Bronchial epithelial cell (primary cell): ENCODE data around the gene VAMP3. TPM values are rescaled to one million over a fixed set of nuclear protein-coding genes. Genes with fewer than 3 reads are reported as not detected.

Experiments used
- DNase-seq: peaks from one replicate; pipeline ENCODE4 v3.0.0-alpha.2; 2010; ENCODE audit warnings: low read depth
- FAIRE-seq: peaks from 2 replicates; lab custom pipeline; 2011; peaks lifted over from hg19 to GRCh38; lab: Jason Lieb, UNC
- H3K27me3 ChIP-seq: 2 replicates; pipeline ENCODE4 v1.5.1; 2011; ENCODE audit warnings: low read length; ENCODE audit not compliant: control insufficient read depth, insufficient read depth
- H3K36me3 ChIP-seq: 2 replicates; pipeline ENCODE4 v1.5.1; 2011; ENCODE audit warnings: low read length; ENCODE audit not compliant: control insufficient read depth, insufficient read depth
- H3K4me3 ChIP-seq: 2 replicates; pipeline ENCODE4 v1.5.1; 2011; ENCODE audit warnings: mild to moderate bottlenecking, low read depth, low read length, control low read depth
- CTCF ChIP-seq: IDR thresholded peaks from 2 replicates; pipeline ENCODE4 v1.5.1; 2011; ENCODE audit warnings: mild to moderate bottlenecking, moderate library complexity, low read length, control low read depth, inconsistent platforms; ENCODE audit not compliant: insufficient read depth, severe bottlenecking
- total RNA-seq: library from RNA; depleted of rRNA; stranded (reverse); fragments of >200 nt; gene quantifications from 2 replicates; pipeline ENCODE4 v1.2.1, GENCODE V29; 2014

The VAMP3 gene
- total RNA-seq, 1 donor from 2014 or later = 51.3 TPM

DNA sequence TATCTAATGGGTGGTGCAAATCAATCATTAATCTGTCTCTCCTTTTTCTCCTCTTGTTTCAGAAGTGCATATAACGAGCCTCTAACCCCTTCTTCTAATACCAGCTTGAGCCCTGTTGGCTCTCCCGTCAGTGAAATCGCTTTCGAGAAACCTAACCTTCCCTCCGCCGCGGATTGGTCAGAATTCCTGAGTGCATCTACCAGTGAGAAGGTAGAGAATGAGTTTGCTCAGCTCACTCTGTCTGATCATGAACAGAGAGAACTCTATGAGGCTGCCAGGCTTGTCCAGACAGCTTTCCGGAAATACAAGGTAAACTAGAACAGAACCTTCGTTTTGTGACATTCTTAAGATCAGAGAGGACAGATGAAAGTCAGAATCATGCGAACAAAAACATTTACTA lies 25.3 kb upstream of the VAMP3 start:
- H3K4me3 ChIP-seq = peak overlapping the region; percentile 8
- H3K27me3 ChIP-seq = no peaks in the 10 kb centered on the region
- H3K36me3 ChIP-seq = no peaks in the 10 kb centered on the region
- no peak for TF ChIP-seq CTCF
- DNase-seq (peak; percentile 93), FAIRE-seq (peak; percentile 83)

DNA sequence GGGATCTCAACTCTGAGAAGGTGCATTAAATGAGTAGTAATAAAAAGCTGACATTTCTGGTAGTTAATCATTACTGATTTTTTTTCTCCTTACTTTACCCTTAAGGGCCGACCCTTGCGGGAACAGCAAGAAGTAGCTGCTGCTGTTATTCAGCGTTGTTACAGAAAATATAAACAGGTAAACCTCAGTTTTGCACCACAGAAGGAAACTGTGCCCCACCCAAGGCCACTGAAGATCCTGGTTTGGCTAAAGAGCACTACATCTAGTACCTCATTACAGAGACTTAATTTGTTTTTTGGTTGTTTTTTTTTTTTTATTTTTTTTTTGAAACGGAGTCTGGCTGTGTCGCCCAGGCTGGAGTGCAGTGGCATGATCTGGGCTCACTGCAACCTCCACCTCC lies 23.5 kb upstream of the VAMP3 start:
- no peak for DNase-seq
- TF ChIP-seq CTCF = no peak
- FAIRE-seq = no peak
- Histone ChIP-seq H3K36me3 (no peaks in the 10 kb centered on the region), H3K4me3 (no peak overlapping the region), H3K27me3 (no peaks in the 10 kb centered on the region)

DNA sequence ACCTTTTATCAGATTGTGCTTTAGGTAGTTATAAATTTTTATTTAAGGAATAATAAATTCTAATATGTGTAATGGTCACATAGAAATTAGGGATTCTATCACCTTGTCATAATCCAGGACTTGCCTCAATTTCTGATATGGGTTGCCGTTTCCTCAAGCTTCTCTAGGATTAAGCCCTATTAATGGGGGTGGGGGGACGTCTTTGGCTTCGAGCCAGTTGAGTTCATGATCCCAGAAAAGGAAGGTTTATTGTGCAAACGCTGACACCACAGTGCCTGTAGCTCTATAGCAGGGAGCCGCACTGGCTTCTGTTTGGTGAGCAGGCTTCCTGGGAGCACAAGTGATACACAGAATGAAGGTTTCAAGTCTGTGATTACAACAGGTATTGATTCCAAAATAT lies 22.0 kb upstream of the VAMP3 start:
- no peak for TF ChIP-seq CTCF
- no peak overlapping the region for H3K4me3 ChIP-seq
- no peak for FAIRE-seq
- no peaks in the 10 kb centered on the region for H3K36me3 ChIP-seq
- no peak for DNase-seq
- no peaks in the 10 kb centered on the region for H3K27me3 ChIP-seq

GRCh38 chr1:7751174-7751573 lies 19.9 kb upstream of the VAMP3 start:
- Histone ChIP-seq H3K27me3 (no peaks in the 10 kb centered on the region), H3K36me3 (no peaks in the 10 kb centered on the region), H3K4me3 (no peak overlapping the region)
- DNase-seq (no peak), FAIRE-seq (no peak)
- no peak for TF ChIP-seq CTCF

- DNase-seq (peak; percentile 53), FAIRE-seq (no peak)
- Histone ChIP-seq H3K4me3 (peak overlapping the region; percentile 9), H3K36me3 (no peaks in the 10 kb centered on the region), H3K27me3 (no peaks in the 10 kb centered on the region)
- peak; percentile 71 for TF ChIP-seq CTCF
These were observed 18.3 kb upstream of the VAMP3 start for GRCh38 chr1:7752512-7753417.
